Epithelial cell of prostate (primary cell): ENCODE data around the gene SSTR4.

Experiments
- DNase-seq: peaks from one replicate; pipeline ENCODE4 v3.0.0-alpha.2; 2011; ENCODE audit warnings: low read depth, low spot score
- H3K27ac ChIP-seq: fragments of 450-650 bp; 2 replicates; pipeline ENCODE4 v1.5.1; 2017; ENCODE audit warnings: mild to moderate bottlenecking

SSTR4 gene

DNA sequence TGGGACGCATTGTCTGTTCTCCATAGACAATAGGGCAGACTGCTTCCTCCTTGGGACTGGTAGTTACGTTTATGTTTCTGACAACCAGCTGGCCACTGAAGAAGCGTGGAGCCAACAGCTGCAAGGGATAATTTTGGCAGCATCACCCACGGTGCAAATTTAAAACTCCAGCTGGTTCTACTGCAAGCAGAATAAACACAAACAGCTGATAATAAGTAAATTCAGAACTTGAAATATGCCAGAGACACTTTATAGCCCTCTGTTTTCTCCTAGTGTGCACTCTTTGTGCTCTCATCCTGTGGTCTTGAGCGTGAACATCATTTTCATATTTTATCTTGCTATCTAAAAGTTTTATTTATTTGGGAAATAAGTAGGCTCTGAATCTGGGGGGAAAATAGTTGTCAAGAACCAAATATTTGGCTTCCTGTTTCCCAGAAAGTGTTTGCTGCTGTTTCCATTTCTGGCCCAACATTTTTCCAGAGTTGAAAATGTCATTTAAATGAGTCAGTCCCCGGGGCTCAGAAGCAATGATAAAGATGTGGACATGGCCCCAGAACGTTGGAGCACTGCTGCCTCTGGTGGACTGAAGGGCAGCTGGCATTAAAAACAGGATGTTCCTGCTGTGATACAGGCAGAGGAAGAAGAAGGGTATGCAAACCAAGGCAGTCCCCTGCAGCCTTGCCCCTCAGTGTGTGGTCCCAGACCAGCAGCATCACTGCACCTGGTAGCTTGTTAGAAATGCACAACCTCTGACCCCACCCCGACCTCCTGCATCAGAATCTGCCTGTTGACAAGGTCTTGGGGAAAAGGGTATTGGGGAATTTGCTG is 26.8 kb downstream of the SSTR4 start:
- DNase-seq, result no peak
- H3K27ac ChIP-seq, result no peak overlapping the region

DNA sequence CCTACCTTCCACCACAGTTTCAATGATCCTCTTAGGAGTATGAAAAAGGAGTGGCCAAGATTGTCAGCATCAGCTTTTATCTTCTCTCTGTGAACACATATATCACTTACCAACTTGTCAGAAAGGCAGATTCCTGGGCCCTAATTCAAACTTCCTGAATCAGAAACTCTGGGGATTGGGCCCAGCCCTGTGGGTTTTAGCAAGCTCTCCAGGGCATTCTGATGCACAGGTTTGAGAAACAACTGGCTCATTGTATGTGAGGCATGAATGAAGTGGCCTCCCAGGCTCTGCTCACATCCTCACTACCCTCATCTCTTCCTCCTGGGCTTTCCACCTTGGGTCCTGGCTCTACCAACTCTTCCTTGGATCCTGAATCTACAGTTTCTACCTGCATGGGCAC is 27.5 kb downstream of the SSTR4 start:
- no peak overlapping the region for H3K27ac ChIP-seq
- DNase-seq, result no peak

DNA sequence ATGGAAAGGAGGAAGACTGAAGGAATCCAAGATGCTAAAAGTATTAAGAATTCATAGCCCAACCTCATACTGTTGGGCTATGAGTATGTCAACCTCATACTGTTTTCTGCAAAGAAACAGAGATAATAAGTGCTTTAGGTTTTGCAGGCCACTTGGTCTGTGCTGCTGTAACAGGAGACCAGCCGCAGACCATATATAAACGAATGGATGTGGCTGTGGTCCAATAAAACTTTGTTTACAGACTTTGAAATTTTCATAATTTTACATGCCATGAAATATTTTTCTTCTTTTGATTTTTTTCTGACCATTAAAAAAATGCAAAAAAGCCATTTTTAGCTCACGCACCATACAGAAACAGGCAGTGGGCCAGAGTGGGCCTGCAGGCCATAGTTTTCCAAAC is 28.1 kb downstream of the SSTR4 start:
- no peak overlapping the region for H3K27ac ChIP-seq
- DNase-seq, result no peak

DNA sequence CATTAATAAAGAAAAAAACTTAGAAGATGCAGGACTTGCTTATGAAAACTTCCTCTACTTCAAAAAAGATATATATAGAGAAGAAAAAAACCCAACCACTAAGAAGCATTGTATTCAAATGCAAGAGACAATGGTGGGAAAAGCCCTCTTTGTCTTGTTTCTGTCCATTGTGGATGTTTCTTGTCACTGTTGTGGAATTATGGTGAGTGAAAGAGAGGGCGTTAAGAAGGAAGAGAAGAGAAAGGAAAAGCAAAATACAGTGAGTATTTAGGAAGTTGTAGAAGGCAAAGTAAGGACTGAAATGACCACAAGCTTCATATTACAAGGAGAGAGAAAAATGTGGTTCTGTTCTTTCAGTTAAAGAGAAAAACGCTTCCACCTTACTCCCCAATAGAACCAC is 28.5 kb downstream of the SSTR4 start:
- no peak for DNase-seq
- no peak overlapping the region for H3K27ac ChIP-seq

DNA sequence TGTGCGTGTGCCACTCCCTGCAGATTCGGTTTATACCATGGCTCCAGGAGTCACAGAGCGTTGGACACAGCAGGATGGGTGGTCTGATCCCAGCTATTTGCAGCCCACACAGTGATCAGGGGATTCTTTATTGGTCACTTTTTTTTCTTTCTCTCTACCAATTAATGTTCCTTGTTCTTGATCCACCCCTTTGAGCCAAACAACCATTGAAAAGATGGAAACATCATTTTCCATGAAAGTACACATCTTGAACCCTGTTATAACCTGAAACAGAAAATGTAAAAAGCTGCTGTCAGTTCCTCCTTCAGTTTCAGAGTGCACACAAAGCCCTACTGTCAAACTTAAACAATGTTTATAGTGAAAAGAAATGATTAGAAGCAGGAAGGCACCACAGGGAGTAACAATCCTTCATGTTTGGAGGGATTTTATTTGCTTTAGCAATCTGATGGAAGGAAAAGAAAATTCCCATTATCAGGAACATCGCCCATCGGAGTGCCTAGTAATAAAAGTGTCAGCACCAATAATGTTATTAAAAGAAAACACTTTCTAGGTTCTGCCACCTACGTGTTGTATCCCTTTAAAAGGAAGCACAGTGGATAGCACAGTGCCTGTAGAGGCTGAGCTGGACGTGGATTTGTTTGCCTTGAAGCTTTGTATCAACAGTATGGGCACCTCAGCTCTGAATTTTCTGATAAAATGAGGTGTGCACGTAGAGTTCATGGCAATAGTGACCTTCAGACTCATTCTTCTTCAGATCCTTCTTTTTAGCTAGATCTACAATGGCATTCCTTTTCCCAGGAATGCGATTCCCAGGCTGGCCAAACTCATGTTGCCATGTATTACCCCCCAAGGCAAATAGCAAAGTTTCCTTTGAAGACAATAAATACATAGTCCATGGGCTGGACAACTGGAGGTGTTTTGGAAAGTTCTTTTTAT is 30.4 kb downstream of the SSTR4 start:
- DNase-seq, result no peak
- no peak overlapping the region for H3K27ac ChIP-seq

DNA sequence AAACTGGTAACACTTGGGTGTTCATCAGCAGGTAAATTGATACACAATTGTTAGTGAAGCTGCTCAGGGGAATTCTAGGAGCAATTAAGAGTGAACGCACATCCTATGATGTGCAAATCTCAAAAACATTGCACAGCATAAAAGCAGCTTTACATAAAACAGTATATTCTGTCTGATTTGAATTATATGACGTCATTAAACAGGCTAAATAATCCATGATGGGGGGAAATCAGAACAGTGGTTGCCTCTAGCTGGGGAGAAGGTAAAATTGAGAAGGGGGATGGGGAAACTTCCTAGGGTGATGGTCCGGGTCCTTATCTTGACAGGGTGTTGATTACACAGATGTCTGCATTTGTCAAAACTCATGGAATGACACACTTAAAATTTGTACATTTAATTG is 31.7 kb downstream of the SSTR4 start:
- no peak overlapping the region for H3K27ac ChIP-seq
- DNase-seq, result no peak

DNA sequence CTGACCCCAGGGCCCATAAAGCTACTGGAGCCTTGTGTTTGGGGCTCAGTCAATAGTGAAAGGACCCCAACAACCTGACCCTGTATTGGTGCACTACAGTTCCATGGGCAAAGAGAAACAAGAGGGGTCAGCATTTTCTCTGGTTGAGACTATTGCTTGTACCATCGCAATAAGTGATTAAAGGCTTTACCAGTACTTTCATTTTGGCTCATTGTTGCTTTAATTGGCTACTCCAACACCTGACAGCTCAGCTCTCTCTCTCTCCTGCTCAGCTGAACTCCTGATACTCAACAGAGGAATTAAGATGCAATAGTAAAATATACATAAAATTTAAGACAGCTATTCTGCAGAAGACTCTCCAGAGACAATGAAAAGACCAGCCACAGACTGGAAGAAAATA is 33.2 kb downstream of the SSTR4 start:
- H3K27ac ChIP-seq, result no peak overlapping the region
- DNase-seq, result no peak

DNA sequence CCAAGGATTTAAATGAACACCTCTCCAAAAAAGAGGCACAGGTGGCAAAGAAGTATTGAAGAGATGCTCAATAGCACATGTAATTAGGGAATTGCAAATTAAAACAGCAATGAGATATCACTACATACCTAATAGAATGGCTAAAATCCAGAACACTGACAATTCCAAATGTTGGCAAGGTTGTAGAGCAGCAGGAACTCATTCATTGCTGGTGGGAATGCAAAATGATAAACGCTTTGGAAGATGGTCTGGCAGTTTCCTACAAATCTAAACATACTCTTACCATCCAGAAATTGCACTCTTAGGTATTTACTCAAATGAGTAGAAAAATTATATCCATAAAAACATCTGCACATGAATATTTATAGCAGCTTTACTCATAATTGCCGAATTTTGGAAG is 34.0 kb downstream of the SSTR4 start:
- no peak for DNase-seq
- H3K27ac ChIP-seq, result no peak overlapping the region

DNA sequence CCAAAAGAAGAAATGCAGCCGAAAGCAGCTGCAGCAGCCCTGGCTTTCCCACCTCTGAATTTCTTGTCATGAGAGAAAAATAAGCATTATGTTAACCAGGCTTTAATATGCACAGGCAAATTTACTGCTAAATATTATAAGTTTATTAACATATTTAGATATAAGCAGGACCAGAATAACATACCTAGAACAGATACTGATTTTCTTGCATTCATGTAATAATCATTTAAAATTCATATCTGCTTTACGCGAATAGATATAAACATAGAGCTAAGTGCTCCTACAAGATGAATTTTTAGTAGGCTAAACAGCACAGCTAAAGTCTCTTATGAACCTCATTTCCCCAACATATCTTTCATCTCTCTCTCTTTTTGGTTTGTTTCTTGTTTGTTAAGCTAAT is 36.3 kb downstream of the SSTR4 start:
- DNase-seq, result no peak
- H3K27ac ChIP-seq, result no peak overlapping the region

DNA sequence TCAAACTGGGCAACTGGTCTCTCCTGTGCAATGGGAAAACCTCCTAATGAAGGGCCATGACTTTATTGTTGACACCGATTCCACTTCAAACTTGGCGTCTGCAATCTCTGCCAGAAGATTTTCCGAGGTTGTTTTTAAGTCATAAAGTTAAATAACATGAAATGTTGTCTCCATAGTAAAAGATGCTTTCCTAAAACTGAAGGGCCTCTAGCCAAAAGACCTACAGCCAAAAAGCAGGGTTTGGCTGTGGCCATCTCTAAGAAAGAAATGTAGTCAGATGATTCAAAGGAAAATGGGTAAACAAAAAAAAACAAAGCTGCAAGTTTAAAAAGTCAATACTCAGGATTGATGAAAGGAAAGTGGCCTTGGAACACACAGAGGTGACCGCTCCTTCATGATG is 36.9 kb downstream of the SSTR4 start:
- DNase-seq, result no peak
- no peak overlapping the region for H3K27ac ChIP-seq

DNA sequence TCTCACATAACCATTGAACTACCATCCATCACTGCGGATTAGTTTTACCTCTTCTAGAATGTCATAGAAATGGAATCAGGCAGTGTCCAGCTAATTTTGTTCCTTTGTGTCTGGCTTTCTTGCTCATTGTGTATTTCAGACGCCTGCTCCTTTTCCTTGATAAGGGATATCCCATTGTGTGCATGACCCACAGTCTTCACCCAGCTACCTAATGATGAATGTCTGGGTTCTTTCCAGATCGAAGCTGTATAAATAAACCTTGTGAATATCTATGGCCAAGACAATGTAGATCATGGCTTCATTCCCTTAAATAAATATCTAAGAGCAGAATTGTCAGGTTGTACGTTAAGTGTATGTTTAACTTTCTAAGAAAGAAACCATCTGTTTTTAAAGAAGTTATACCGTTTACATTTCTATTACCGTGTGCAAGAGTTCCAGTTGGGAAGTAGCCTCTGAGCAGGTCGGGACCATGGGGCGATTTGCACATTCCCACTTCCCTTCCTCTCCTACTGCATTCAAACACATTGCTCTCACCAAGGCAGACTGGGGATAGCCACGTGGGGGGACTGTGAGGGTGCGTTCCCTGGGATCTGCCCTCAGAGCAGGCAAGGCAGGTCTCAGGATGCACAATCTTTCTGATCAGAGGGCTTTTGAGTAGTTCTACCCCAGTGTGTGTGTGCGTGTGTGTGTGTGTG is 37.9 kb downstream of the SSTR4 start:
- DNase-seq, result no peak
- no peak overlapping the region for H3K27ac ChIP-seq

DNA sequence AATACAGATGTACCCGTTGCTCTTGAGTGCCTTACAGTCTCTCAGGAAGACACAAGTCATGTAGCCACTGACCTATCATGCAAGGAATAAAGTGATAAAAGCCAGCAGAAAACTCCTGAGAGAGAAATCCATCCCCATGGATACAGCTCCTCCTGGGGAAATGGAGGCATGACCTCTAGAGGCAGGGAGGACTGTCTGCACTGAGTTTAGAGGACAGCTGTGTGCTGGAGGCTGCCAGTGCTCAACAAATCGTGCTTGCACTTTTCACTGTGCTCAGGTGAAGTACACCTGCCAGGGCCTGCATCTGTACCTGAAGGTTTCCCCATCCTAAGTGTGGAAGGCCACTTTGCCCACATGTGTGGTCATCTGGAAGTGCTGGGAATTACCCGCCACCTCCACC is 38.9 kb downstream of the SSTR4 start:
- H3K27ac ChIP-seq, result no peak overlapping the region
- no peak for DNase-seq

DNA sequence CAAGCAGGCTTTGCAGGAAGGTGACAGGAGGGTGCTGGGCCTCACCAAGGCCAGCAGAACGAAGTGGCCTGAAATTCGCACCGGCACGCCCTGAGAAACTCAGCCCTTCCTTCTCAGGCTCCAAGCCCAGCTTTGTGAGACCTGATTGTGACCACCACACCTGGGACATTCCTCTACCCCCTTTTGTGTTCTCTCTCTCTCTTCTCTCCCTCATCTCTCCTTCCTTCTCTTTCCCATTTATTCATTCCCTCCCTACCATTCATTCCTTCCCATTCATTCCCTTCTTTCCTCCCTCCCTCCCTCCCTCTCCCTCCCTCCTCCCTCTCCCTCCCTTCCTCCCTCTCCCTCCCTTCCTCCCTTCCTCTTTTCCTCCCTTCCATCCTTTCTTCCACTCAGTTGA is 42.2 kb downstream of the SSTR4 start:
- H3K27ac ChIP-seq, result no peak overlapping the region
- no peak for DNase-seq

DNA sequence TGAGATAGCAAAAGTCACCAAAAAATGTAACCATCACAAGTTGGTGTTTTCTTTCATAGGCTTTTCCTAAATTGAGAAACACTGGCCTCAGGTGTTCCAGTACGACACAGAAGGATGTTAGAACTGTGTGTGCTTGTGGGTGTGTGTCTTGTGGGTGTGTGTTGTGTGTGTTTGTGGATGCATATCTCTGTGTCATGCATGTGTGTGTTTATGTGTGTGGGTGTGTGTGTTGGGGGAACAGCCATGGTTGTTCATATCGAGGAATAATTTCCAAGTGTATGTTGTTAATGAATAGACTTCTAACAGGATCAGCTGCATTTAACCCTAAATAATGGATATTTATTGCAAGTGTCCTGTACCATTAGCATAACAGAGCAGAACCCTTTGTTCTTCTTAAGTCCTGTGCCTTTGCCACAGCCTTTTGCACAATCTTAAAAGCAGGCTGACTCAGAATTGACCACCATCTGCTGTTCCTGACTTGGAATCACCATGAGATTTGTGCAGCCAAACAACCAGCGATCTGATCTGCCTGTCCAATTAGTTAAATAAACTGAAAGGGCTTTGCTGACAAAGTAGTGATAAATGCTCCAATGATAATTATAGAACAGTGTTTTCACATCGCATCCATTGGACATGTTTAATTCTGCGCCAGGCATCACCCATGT is 43.4 kb downstream of the SSTR4 start:
- DNase-seq, result no peak
- H3K27ac ChIP-seq, result no peak overlapping the region

DNA sequence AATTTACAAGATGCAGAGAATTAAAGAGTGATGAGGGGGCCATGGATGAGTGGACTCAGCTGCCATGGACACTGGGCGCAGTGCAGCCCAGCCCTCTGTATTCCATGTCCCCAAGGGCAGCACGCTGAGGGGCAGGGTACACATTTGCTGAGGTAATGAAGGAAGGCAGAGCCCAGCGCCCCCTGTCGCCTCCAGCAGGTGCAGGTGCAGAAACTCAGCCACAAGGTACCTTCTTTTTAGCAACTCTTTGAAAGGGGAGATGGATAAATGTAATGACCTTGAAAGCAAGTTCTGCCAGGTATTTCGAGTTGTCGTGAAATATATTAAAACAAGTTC is 43.9 kb downstream of the SSTR4 start:
- no peak overlapping the region for H3K27ac ChIP-seq
- DNase-seq, result no peak

DNA sequence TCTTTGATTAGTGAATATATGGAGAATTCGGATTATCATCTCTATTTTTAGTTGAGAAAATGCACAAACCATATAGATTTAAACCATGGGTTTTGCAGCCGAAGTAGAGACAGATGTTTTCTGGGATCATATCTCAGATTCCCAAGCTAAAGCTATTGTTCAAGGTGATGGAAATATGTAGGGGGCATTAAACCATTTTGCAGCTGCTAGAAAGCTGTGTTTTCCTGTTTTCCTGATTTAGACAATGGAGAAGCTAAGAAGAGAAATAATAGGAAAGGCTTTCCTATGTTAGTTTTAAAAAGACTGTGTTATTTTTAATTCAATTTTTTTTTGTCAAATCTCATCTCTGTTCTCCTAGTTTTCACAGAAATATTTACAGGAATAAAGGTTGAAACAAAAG is 44.8 kb downstream of the SSTR4 start:
- H3K27ac ChIP-seq, result no peak overlapping the region
- no peak for DNase-seq

DNA sequence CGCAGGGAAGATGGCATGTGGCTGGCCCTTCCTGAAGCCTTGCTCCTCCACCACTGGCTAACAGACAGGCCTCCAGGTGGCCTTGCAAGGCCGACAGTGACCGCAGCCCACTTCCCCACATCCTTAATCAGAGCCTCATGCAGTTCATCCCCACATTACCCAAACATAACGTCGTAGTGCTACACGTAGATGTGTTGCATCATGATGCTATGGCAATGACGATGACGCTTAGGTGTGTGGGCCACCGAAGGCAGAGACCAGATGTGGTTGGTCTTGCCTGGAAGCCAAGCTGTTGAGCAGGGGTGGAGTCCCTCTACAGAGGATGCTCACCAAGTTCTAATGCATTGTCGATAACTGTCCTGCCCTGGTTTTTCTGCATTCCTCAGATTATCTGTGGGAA is 45.4 kb downstream of the SSTR4 start:
- H3K27ac ChIP-seq, result no peak overlapping the region
- DNase-seq, result no peak

DNA sequence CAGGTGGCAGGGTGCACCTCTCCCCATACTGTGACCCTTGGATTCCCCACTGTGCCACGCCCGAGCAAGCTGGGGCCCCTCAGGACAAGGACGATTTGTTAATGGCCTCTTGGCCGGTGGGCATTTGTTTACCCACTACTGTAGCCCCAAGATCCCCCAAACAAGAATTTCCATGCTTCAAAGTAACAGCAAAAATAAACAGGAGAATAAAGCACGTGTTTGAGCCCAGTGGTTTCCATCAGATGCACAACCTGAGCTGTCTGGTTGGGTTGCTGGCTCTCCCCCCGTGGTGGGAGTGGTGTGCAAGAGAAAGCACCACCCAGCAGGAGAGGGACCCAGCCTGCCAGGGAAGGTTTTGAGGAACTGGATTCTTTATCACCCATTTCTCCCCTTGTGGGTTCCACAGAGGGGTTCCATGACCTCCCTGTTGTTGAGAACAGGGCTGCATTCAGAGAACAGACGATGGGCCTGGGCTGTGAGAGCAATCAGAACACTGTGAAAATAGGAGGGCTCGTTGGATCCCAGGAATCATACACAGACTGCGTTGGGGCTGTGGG is 46.2 kb downstream of the SSTR4 start:
- H3K27ac ChIP-seq, result no peak overlapping the region
- DNase-seq, result no peak

DNA sequence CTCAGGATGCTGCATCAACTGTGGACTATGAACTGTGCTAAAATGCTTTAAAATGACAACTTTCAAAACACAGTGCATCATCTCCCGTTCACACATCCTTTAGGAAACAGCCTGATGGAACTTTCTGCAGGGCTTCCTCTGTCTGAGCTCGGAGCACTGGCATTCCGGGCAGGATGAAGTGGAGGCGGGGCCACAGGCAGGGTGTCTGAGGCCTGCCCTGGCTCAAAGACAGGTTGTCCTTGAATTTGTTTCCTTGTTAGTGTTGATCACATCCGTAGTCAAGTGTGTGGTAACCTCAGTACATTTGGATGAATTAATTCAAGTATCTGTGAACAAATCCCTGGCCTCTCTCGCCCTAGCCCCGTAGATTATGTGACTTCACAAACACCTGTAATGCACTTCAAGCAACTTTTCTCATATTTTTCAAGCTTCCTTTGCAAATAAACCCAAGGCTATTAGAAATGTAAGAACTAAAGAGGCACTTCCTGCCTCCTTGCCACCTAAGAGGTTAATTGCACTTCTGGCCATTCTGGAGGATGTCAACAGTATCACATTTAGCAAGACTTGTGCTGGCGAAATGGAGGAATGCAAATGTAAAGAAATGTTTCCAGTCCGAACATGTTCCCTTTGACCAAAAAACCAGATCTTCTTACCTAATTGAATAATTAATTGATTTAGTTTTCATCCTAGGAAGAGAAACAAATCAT is 47.9 kb downstream of the SSTR4 start:
- H3K27ac ChIP-seq, result peak overlapping the region; percentile 74
- DNase-seq, result no peak
